Spinal cord (tissue), 10 donors: ENCODE measurements around the gene AOPEP. TPM values are rescaled to one million over a fixed set of nuclear protein-coding genes. Genes with fewer than 3 reads are reported as not detected.
"Not testable (repeated sequence)": the region's sequence is repeated elsewhere in the genome, so short reads cannot be mapped to it uniquely, and the experiment has no call there.

Source experiments
- DNase-seq, 6 donors: peaks; one replicate each; pipeline versions ENCODE4 v3.0.0 to v3.0.0-alpha.2; 2013 to 2015; ENCODE audit warnings: low spot score in 6 of 6, low read depth in 4 of 6
- H3K27ac ChIP-seq: one replicate; pipeline ENCODE4 v1.5.1; 2013; ENCODE audit warnings: low read depth, low read length, control low read depth
- H3K27me3 ChIP-seq: one replicate; pipeline ENCODE4 v1.6.1; 2013; ENCODE audit warnings: low read length; ENCODE audit not compliant: control insufficient read depth, insufficient read depth
- H3K36me3 ChIP-seq: one replicate; pipeline ENCODE4 v1.6.1; 2013; ENCODE audit warnings: low read length; ENCODE audit not compliant: control insufficient read depth, insufficient read depth
- H3K4me1 ChIP-seq: one replicate; pipeline ENCODE4 v1.6.1; 2013; ENCODE audit warnings: low read length; ENCODE audit not compliant: control insufficient read depth, insufficient read depth
- H3K4me3 ChIP-seq: one replicate; pipeline ENCODE4 v1.5.1; 2013; ENCODE audit warnings: low read depth, low read length, control low read depth
- H3K9me3 ChIP-seq: one replicate; pipeline ENCODE4 v1.6.1; 2013; ENCODE audit warnings: low read length; ENCODE audit not compliant: control insufficient read depth, insufficient read depth
- WGBS: methylation state at CpG from one replicate; pipeline ENCODE4 v1.1.5; 2013; ENCODE audit warnings: missing lambda C conversion rate; ENCODE audit not compliant: insufficient coverage; 5-methylcytosine and 5-hydroxymethylcytosine counted together
- polyA plus RNA-seq, 2 donors: library from polyadenylated mRNA; unstranded; fragments of 120-200 nt; gene quantifications; one replicate each; pipeline ENCODE4 v1.2.1, GENCODE V29; 2013; ENCODE audit not compliant: insufficient read length in 2 of 2
- total RNA-seq, 2 donors: library from RNA; depleted of rRNA in 1 of 2; stranded (reverse); fragments of 120-200 nt in 1 of 2; fragments of >200 nt in 1 of 2; gene quantifications; one replicate each; pipeline versions ENCODE4 v1.2.3 to v1.2.4, GENCODE V29; 2013 to 2014
- donor health status: healthy.

Gene AOPEP
- total and polyA plus RNA-seq, 4 donors, result 42.8 to 77.4 (median 56.3) TPM

GRCh38 chr9:94878804-94879203 lies 152.3 kb downstream of the AOPEP start:
- H3K9me3 ChIP-seq, H3K27me3 ChIP-seq, H3K27ac ChIP-seq, H3K36me3 ChIP-seq, H3K4me1 ChIP-seq, DNase-seq, H3K4me3 ChIP-seq: not testable (repeated sequence)
- WGBS, result 86% methylated on average over 1 of the region's 3 CpGs

- Histone ChIP-seq H3K27ac (no peak overlapping the region), H3K4me3 (no peak overlapping the region), H3K9me3 (no peaks in the 10 kb centered on the region), H3K4me1 (peaks cover 4% of the 10 kb centered on the region), H3K27me3 (no peaks in the 10 kb centered on the region), H3K36me3 (no peaks in the 10 kb centered on the region)
- no peak for DNase-seq
These were observed 152.7 kb downstream of the AOPEP start for GRCh38 chr9:94879230-94879629.

- WGBS, result 83% methylated on average over 1 of the region's 1 CpG
- H3K9me3 ChIP-seq, result no peaks in the 10 kb centered on the region
- no peaks in the 10 kb centered on the region for H3K27me3 ChIP-seq
- DNase-seq, result no peak
- H3K27ac ChIP-seq, result no peak overlapping the region
- H3K36me3 ChIP-seq, result no peaks in the 10 kb centered on the region
- no peak overlapping the region for H3K4me3 ChIP-seq
- H3K4me1 ChIP-seq, result peaks cover 4% of the 10 kb centered on the region
These were observed 154.5 kb downstream of the AOPEP start for GRCh38 chr9:94881023-94881422.

GRCh38 chr9:94881454-94881853 lies 155.0 kb downstream of the AOPEP start:
- Histone ChIP-seq H3K27me3 (no peaks in the 10 kb centered on the region), H3K4me1 (peaks cover 4% of the 10 kb centered on the region)

GRCh38 chr9:94881940-94882339 lies 155.4 kb downstream of the AOPEP start:
- no peak for DNase-seq
- no peaks in the 10 kb centered on the region for H3K9me3 ChIP-seq
- H3K4me3 ChIP-seq, result no peak overlapping the region
- H3K27me3 ChIP-seq, result no peaks in the 10 kb centered on the region
- H3K36me3 ChIP-seq, result no peaks in the 10 kb centered on the region
- 92% methylated on average over 2 of the region's 3 CpGs for WGBS
- no peak overlapping the region for H3K27ac ChIP-seq
- peaks cover 4% of the 10 kb centered on the region for H3K4me1 ChIP-seq

More at GRCh38 chr9:94881454-94881853, 155.0 kb downstream of the AOPEP start:
- Histone ChIP-seq H3K27ac (no peak overlapping the region), H3K36me3 (no peaks in the 10 kb centered on the region), H3K9me3 (no peaks in the 10 kb centered on the region), H3K4me3 (no peak overlapping the region)
- WGBS, result 100% methylated on average over 1 of the region's 2 CpGs
- no peak for DNase-seq

- Histone ChIP-seq H3K27ac (no peak overlapping the region), H3K4me1 (peaks cover 4% of the 10 kb centered on the region), H3K27me3 (no peaks in the 10 kb centered on the region), H3K9me3 (no peaks in the 10 kb centered on the region), H3K36me3 (no peaks in the 10 kb centered on the region), H3K4me3 (no peak overlapping the region)
- WGBS, result 0% methylated on average over 1 of the region's 4 CpGs
- peak in 2 of 6 donors; percentile 47 to 68 for DNase-seq
These were observed 156.6 kb downstream of the AOPEP start for GRCh38 chr9:94882966-94883641.

GRCh38 chr9:94885854-94886447 lies 159.5 kb downstream of the AOPEP start:
- Histone ChIP-seq H3K27me3 (no peaks in the 10 kb centered on the region), H3K4me3 (no peak overlapping the region), H3K36me3 (peaks cover 2% of the 10 kb centered on the region), H3K9me3 (peaks cover 3% of the 10 kb centered on the region), H3K27ac (no peak overlapping the region), H3K4me1 (peaks cover 4% of the 10 kb centered on the region)
- WGBS, result no CpG with 5 or more reads among the region's 4 CpGs
- DNase-seq, result no peak

- Histone ChIP-seq H3K27ac (no peak overlapping the region), H3K27me3 (no peaks in the 10 kb centered on the region), H3K9me3 (peaks cover 5% of the 10 kb centered on the region), H3K4me1 (peaks cover 4% of the 10 kb centered on the region), H3K4me3 (no peak overlapping the region), H3K36me3 (peaks cover 2% of the 10 kb centered on the region)
- DNase-seq, result no peak
- WGBS, result no CpG with 5 or more reads among the region's 2 CpGs
These were observed 161.2 kb downstream of the AOPEP start for GRCh38 chr9:94887721-94888120.

GRCh38 chr9:94888775-94889174 lies 162.3 kb downstream of the AOPEP start:
- WGBS, result 100% methylated on average over 4 of the region's 8 CpGs
- Histone ChIP-seq H3K9me3 (peaks cover 5% of the 10 kb centered on the region), H3K27me3 (no peaks in the 10 kb centered on the region), H3K4me3 (no peak overlapping the region), H3K36me3 (peaks cover 2% of the 10 kb centered on the region), H3K27ac (no peak overlapping the region), H3K4me1 (no peaks in the 10 kb centered on the region)
- DNase-seq, result no peak

GRCh38 chr9:94889628-94890027 lies 163.1 kb downstream of the AOPEP start:
- H3K4me1 ChIP-seq, result no peaks in the 10 kb centered on the region
- no peak overlapping the region for H3K4me3 ChIP-seq
- H3K27ac ChIP-seq, result no peak overlapping the region
- 100% methylated on average over 1 of the region's 3 CpGs for WGBS
- peaks cover 2% of the 10 kb centered on the region for H3K36me3 ChIP-seq
- H3K9me3 ChIP-seq, result peaks cover 5% of the 10 kb centered on the region
- H3K27me3 ChIP-seq, result no peaks in the 10 kb centered on the region
- DNase-seq, result no peak
